ENCODE data around the gene SNX33. TPM values are rescaled to one million over a fixed set of nuclear protein-coding genes. Genes with fewer than 3 reads are reported as not detected.
A peak's percentile ranks its signal among the peaks of the same experiment; 100 is the strongest.
"Not testable (repeated sequence)": the region's sequence is repeated elsewhere in the genome, so short reads cannot be mapped to it uniquely, and the experiment has no call there.

Gene SNX33
- total RNA-seq, 1 experiment from 2014 or later = 6.1 TPM

DNA sequence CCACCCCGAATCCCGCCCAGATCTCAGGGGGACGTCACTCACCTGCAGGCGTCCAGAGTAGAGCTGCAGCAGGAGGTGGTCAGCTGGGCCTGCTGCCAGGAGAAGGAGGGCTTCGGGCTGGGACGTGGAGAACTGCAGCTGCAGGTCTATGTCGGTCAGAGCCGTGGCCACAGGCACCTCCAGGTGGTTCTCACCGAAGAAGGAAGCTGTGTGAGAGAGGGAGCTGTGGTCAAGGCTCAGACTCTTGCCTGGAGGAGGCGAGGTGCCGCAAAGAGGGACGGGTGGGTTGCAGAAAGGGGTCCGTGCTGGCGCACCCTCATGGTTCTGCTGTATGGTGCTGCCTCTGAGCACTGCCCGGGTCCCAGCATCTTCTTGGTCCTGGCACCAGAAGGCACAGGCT, 45.3 kb downstream of the SNX33 start:
- DNase-seq (ENCODE audit: low read depth in 1 of 2, low spot score in 2 of 2); H3K4me3 ChIP-seq; H3K36me3 ChIP-seq; H3K27me3 ChIP-seq (replicated peaks); H3K27ac ChIP-seq; H3K9me3 ChIP-seq (replicated peaks): not testable (repeated sequence)
- H3K4me1 ChIP-seq (replicated peaks) = peaks cover 21% of the 10 kb centered on the region

GRCh38 chr15:75693501-75694240, 46.0 kb downstream of the SNX33 start:
- Histone ChIP-seq H3K27me3 (replicated peaks) (no peaks in the 10 kb centered on the region), H3K27ac (peak overlapping the region; percentile 25), H3K36me3 (no peaks in the 10 kb centered on the region), H3K4me1 (replicated peaks) (peaks cover 21% of the 10 kb centered on the region), H3K4me3 (no peak overlapping the region), H3K9me3 (replicated peaks) (no peaks in the 10 kb centered on the region)
- DNase-seq (ENCODE audit: low read depth in 1 of 2, low spot score in 2 of 2) = no peak

DNA sequence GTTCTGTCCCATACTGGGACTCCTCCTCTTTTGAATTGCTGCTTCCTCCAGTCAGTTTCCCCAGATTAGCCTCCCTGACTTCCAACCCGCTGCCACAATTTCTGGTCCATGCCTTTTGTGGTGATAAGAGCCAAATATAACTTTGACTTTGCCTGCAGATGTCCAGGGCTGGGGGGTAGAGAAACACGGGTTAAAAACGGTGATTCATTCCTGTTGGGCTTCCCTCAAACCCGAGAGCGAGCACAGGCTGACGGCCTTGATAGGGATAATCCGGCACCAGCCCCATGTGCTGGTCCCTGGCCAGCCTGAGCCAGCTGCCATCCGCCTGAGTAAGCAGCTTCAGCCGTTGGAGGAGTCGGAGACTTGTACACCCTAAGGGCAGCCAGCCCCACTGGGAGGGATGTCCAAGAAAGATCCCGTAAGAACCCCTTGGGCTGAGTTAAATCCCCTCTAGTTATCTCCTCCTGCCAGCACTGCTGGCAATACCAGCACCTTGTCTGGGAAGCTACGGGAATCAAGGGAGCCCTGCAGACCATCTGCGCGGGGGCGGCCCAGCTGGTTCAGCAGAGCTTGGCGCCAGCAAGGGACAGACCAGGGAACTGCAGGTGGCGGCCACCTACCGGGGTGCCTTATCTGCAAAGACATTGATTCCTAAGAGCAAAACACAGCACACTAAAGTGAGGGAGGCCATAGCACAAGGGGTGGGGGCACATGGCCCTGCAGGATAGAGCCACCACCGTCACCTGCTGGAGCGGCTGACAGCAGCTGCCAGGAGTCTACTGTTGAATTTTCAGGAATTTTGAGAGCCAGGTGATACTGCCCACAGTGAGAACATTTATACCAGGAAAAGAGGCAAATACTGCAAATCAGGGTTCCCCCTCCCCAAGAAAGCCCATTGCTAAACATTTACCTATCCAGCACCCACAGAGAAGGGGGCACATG, 46.8 kb downstream of the SNX33 start:
- Histone ChIP-seq H3K9me3 (replicated peaks) (no peaks in the 10 kb centered on the region), H3K27me3 (replicated peaks) (no peaks in the 10 kb centered on the region), H3K4me3 (no peak overlapping the region), H3K36me3 (no peaks in the 10 kb centered on the region), H3K27ac (peak overlapping the region; percentile 25), H3K4me1 (replicated peaks) (peaks cover 21% of the 10 kb centered on the region)
- DNase-seq (ENCODE audit: low read depth in 1 of 2, low spot score in 2 of 2) = peak; percentile 76 to 89

GRCh38 chr15:75695220-75695619, 47.5 kb downstream of the SNX33 start:
- no peaks in the 10 kb centered on the region for H3K36me3 ChIP-seq
- H3K27me3 ChIP-seq (replicated peaks) = no peaks in the 10 kb centered on the region
- no peaks in the 10 kb centered on the region for H3K9me3 ChIP-seq (replicated peaks)
- H3K4me1 ChIP-seq (replicated peaks) = peaks cover 25% of the 10 kb centered on the region
- H3K27ac ChIP-seq = no peak overlapping the region
- DNase-seq (ENCODE audit: low read depth in 1 of 2, low spot score in 2 of 2) = no peak
- no peak overlapping the region for H3K4me3 ChIP-seq

DNA sequence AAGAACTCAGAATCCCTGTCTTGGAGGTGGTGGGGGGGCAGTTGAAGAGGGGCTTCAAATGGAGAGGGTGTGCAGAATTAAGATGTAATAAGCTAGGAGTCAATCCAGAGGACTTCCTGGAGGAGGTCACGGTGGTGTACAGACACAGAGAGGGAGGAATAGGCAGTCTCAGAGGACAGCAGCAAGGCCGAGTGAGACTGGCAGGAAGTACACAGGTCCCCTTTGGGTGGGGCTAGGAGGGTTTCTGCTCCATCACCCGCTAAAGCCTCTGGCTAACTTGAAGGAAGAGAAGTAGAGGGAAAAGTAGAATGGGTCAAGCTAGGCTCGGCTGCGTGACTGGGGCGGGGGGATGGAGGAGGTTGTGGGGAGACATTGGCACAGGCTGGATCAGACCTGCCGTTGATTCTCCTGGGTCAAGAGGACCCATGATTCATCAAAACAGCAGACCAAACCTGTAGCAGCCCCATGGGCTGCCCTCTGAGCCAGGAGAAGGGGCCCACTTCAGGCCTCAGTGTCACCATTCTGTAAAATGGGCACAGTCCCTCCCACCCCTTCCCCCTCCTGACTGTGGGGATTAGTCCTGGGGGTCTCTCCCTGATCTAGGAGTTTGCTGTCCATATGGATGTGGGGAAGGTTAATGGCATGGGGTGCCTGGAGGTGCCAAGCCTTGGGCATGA, 48.1 kb downstream of the SNX33 start:
- peaks cover 30% of the 10 kb centered on the region for H3K4me1 ChIP-seq (replicated peaks)
- H3K9me3 ChIP-seq (replicated peaks) = no peaks in the 10 kb centered on the region
- H3K4me3 ChIP-seq = no peak overlapping the region
- no peak for DNase-seq (ENCODE audit: low read depth in 1 of 2, low spot score in 2 of 2)
- no peaks in the 10 kb centered on the region for H3K27me3 ChIP-seq (replicated peaks)
- H3K27ac ChIP-seq = no peak overlapping the region
- no peaks in the 10 kb centered on the region for H3K36me3 ChIP-seq

DNA sequence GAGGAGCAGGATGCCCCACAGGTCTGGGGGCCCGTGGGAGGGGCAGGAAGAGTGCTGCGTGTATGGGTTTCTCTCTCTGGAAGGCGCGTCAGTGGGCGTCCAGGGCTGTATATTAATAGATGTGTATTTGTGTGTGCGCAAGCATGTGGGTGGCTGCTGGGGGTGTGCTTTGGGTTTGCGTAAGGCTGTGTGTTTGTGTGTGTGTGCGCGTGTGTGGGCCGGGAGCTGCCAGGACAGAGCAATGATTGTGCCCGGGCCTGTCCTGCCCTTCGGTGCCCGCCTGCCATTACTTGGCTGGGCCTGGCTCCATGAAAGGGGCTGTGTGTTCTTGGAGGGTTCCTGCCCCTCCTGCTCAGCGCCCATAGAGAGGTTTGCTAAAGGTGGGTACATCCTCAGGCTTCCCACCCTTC, 48.6 kb downstream of the SNX33 start:
- Histone ChIP-seq H3K27me3 (replicated peaks) (no peaks in the 10 kb centered on the region), H3K4me1 (replicated peaks) (peaks cover 34% of the 10 kb centered on the region), H3K27ac (no peak overlapping the region), H3K4me3 (no peak overlapping the region), H3K36me3 (no peaks in the 10 kb centered on the region), H3K9me3 (replicated peaks) (no peaks in the 10 kb centered on the region)
- DNase-seq (ENCODE audit: low read depth in 1 of 2, low spot score in 2 of 2) = no peak

DNA sequence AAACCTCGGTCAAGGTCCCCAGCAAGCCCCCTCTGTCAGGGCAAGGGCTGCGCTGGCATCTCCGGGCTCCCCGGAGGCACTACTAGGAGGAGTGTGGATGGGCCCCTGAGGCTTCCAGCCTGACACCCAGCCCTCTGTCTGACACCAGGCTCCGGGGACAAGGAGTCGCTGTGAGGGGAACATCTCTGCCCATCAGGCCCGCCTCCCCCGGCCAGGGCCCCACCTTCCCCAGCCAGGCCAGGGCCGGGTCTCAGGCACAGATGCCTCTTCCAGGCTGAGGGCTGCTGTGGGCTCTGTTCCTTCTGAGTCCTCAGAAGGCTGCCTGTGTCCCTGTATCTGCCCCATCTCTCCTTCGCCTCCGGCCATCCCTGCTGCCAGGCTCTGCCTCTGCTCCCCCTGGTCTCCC, 49.1 kb downstream of the SNX33 start:
- no peak for DNase-seq (ENCODE audit: low read depth in 1 of 2, low spot score in 2 of 2)
- Histone ChIP-seq H3K36me3 (no peaks in the 10 kb centered on the region), H3K4me1 (replicated peaks) (peaks cover 34% of the 10 kb centered on the region), H3K27me3 (replicated peaks) (no peaks in the 10 kb centered on the region), H3K4me3 (no peak overlapping the region), H3K27ac (no peak overlapping the region), H3K9me3 (replicated peaks) (no peaks in the 10 kb centered on the region)

DNA sequence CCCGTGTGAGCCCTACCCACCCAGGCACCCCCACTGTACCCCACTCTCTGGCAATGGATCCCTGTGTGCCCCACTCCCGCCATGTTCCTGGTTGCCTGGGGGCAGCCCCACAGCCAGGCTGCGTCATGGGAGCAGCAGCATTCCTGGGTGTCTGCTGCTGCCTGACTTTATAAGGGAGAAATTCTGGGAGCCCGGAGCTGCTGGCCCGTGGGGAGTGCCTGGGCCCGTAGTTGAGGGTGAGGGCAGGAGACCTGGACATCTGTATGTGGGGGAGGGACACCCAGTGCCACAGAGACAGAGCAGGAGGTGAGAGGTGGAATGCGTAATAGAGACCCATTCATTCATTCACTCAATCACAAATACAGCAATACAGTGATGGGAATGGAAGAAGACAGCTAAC, 49.8 kb downstream of the SNX33 start:
- Histone ChIP-seq H3K27me3 (replicated peaks) (no peaks in the 10 kb centered on the region), H3K4me1 (replicated peaks) (peaks cover 34% of the 10 kb centered on the region), H3K9me3 (replicated peaks) (no peaks in the 10 kb centered on the region), H3K4me3 (no peak overlapping the region), H3K36me3 (no peaks in the 10 kb centered on the region), H3K27ac (no peak overlapping the region)
- DNase-seq (ENCODE audit: low read depth in 1 of 2, low spot score in 2 of 2) = no peak

DNA sequence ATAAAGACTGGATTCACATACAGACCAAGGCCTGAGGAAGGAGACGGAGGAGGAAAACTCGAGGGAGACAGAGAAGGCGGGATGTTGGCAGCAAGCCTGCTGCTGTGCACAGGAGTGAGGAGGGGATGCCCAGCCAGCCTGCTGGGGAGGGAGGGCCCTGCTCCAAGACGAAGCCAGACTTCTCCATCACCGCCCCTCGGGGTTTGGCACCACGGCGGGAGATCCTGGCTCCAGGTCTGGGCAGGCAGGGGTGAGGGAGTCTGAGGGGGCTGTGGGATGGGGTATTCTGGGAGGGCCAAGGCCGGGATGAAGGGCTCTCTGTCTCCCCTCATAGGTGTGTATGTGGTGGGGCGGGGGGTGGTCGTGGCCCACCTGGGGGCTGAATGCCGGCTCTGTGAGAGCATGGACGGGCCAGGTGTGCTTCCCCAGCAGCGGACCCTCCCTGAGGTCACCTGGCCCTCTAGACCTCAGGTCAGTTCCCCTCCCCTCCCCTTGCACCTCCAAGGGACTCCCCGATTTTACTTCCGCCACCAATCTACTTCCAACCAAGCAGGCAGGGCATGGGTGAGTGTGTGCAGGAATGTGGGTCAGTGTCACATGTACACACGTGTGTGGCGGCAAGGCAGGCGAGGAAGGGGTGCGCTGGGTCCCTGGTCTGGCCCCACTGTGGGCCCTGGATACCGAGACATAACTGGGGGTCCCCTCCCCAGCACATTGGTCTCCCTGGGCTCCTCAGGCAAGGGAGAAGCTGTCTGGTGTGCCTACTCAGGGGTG, 50.4 kb downstream of the SNX33 start:
- not testable (repeated sequence) for H3K36me3 ChIP-seq; DNase-seq (ENCODE audit: low read depth in 1 of 2, low spot score in 2 of 2); H3K4me3 ChIP-seq; H3K27ac ChIP-seq; H3K27me3 ChIP-seq (replicated peaks); H3K9me3 ChIP-seq (replicated peaks)
- H3K4me1 ChIP-seq (replicated peaks) = peaks cover 34% of the 10 kb centered on the region

DNA sequence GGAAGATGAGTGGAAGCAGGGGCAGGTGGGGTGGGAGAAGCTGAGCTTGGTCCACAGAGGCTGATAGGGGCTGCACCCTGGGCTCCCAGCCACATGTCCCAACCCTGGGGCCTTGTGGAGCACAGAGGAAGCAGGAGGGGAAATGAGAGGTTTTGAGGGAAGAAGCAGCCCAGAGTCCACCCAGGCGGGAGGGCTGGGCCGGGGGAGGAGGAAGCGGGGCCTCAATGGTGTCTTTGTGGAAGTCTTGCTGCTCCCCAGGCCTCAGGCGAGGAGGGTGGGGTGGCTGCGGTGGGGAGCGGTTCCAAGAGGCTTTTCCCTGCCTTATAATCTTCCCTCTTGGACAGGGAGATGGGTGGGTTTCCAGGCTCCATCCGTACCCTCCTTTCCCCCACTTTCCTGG, 51.8 kb downstream of the SNX33 start:
- not testable (repeated sequence) for DNase-seq (ENCODE audit: low read depth in 1 of 2, low spot score in 2 of 2); H3K27me3 ChIP-seq (replicated peaks); H3K36me3 ChIP-seq; H3K27ac ChIP-seq; H3K9me3 ChIP-seq (replicated peaks); H3K4me3 ChIP-seq
- peaks cover 24% of the 10 kb centered on the region for H3K4me1 ChIP-seq (replicated peaks)

- H3K4me1 ChIP-seq (replicated peaks) = peaks cover 17% of the 10 kb centered on the region
- not testable (repeated sequence) for H3K36me3 ChIP-seq; H3K4me3 ChIP-seq; H3K27me3 ChIP-seq (replicated peaks); H3K27ac ChIP-seq; H3K9me3 ChIP-seq (replicated peaks)
- peak; percentile 56 to 67 for DNase-seq (ENCODE audit: low read depth in 1 of 2, low spot score in 2 of 2)
These were observed 52.5 kb downstream of the SNX33 start for GRCh38 chr15:75699961-75700874.

DNA sequence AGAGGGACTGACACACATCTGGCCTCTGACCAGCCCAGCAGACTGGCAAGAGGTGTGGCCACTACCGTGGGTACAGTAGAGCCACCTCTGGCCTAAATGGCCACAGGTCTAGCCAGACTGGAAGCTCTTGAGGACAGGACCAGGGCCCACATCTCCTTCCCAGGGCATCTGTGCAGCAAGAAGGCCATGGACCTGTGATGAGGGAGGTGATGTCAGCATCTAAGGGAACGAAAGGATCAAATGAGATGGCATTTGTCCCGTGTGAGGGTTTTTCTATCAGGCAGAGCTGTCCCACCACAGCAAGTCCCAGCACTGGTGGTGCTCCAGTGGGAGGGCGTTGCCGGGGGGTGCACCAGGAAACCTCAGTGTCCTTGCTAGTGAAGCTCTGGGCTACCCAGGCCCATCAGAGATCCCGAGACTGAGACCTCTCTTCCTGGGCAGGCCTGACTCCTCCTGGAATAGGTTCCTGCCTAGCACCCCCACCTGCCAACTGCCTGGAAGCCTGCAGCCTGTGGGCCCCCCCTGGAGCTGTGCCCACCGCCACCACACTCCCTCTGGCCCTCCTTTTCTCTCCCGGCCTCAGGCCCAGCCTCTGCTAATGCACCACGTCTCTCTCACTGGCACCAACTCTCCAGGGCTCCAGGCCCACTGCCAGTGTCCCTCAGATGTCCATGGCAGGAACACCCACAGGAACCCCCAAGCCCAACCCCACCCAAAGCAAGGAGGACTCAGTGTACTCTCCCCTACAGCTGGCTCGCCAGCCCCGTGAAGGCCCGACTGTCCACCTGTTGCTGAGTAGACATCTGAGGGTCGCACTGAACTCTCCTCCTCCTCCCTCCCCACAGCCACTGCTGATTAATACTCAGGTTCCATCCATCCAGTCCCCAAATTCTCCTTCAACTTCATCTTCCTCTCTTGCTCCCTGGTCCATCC, 53.6 kb downstream of the SNX33 start:
- not testable (repeated sequence) for DNase-seq (ENCODE audit: low read depth in 1 of 2, low spot score in 2 of 2); H3K36me3 ChIP-seq; H3K27ac ChIP-seq; H3K9me3 ChIP-seq (replicated peaks); H3K4me3 ChIP-seq; H3K27me3 ChIP-seq (replicated peaks)
- H3K4me1 ChIP-seq (replicated peaks) = peaks cover 17% of the 10 kb centered on the region
